NCI-H2107 treated with DMSO at 0.1 percent for 48 hours (cell line): ENCODE measurements around the gene UBR3.
"Not testable (repeated sequence)": the region's sequence is repeated elsewhere in the genome, so short reads cannot be mapped to it uniquely, and the experiment has no call there.

ENCODE experiments used
- DNase-seq: peaks from one replicate; lab custom pipeline; 2025; ENCODE audit not compliant: unreplicated experiment; lab: John Stamatoyannopoulos, UW

The UBR3 gene

GRCh38 chr2:169823996-169824372 is 3.3 kb upstream of the UBR3 start:
- peak; percentile 55 for DNase-seq

DNA sequence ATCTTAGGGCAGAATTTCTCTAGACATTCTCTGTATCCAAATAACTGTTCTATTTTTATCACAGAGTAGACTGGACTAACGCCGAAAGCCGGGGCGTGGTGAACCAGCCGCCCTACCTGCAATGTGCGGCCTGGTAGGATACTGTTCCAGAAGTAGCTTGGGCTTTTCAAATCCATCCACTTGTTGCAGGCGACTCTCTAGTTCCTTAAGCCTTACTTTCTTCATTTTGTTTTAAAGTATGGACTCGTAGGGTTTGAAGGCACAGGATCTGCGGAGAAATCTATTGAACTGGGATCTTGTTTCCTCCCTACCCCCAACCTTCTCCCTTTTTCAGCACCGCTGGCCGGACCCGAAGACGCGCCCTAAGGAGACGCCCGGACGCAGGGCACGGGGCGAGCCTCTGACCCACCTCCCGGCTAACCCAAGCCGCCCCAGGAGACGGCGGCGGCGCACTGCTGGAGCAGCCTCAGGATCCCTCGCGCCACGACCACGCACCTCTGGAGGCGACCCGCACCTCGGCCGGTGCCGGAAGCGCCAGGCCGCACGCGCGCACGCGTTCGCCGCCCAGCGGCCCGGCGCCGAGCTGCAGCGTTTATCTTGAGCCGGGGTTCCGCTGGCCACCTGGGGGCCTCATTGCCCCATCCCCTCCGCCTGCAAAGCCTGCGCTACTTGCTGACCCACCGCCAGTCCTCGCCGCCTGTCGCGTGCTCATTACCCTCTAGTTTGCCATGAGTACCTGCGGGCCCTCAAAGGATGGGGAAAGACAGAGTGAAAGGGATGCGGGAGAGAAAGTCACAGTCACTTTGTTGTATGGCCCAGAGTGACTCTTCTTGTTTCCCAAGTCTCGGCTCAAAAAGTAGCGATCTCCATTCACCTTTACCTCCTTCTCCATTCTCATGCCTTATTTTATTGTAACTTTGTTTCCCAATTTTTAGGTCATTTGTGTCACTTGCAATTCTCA is 2.6 kb upstream of the UBR3 start, which contains the start of gene METTL5:
Gene METTL5, minus strand, starts transcription at position 533 of the 961 bp plus-strand sequence. Its CDS starts 308 bp downstream, at position 225.
- DNase-seq: peak; percentile 55

DNA sequence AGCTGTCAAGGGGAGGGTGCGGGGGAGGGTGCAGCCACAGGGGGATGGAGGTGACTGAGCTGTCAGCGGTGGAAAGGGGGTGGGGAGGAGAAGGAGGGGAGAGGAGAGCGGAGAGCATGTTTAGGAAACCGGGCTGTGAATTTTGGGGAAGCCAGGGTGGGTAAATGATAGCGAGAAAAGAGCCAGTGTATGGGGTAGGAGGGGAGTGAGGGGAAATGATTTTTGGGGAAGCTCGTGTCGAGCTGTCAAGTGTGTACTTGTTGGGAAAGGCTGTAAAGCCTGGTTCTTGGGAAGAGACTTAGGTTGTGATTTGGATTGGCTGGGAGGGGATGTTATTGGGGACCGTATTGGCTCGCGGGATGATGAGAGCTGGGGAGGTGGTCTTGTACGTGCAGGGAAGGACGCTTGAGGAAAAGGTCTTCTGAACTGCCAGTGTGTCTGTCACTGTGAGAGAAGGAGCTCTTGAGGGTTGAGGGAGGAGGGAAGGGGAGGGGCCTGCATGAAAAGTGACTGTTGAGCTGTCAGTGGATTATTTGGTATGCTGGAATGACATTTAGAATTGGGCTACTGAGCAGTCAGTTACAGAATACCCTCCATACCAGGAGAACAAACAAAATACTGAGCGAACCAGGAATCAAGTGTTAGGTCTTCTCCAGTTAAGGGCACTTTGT is 1.0 kb downstream of the UBR3 start:
- DNase-seq: peak; percentile 44

DNA sequence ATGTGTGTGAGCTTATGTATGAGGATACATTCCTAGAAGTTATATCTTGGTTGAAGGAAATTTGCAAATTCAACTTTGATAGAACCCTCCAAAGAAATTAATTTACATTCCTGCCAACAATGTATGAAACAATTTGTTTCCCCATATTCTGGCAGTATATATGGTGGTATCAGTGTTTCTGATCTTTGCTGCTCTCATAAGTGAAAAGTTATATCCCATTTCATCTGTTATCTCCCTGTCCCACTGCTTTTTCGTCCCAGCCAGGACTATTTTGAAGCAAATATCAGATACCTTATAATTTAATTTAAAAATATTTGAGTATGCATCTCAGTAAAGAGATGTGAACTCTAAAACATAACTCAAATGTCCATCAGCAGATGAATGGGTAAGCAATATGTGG is 7.1 kb downstream of the UBR3 start:
- no peak for DNase-seq

- DNase-seq: no peak
These were observed 11.7 kb downstream of the UBR3 start for GRCh38 chr2:169838743-169839489.

GRCh38 chr2:169839954-169840746 is 12.9 kb downstream of the UBR3 start:
- no peak for DNase-seq

DNA sequence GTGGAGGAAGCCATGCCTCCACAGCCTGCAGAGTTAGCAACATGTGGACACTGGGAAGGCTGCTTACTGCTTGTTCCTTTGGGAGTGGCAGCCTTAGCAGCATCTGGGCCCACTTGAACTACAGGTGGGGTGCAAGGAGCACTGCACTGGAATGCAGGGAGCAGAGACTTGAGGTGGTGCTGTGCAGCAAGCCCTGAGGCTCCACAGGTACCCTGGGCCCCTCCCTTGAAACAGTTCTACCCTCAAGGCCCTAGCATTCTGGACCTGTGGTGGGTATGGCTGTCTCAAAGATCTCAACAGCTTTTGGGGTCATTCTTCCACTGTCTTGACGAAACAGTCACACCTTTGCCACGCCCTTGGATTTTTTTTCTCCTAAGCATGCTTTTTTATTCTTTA is 13.5 kb downstream of the UBR3 start:
- no peak for DNase-seq

DNA sequence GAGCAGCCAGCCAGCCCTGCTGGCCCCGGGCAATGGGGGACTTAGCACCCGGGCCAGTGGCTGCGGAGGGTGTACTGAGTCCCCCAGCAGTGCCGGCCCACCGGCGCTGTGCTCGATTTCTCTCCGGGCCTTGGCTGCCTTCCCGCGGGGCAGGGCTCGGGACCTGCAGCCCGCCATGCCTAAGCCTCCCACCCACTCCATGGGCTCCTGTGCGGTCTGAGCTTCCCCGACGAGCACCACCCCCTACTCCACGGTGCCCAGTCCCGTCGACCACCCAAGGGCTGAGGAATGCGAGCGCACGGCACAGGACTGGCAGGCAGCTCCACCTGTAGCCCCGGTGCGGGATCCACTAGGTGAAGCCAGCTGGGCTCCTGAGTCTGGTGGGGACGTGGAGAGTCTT is 14.4 kb downstream of the UBR3 start:
- not testable (repeated sequence) for DNase-seq

- DNase-seq: no peak
These were observed 17.8 kb downstream of the UBR3 start for GRCh38 chr2:169845016-169845415.

- DNase-seq: not testable (repeated sequence)
These were observed 21.9 kb downstream of the UBR3 start for GRCh38 chr2:169848959-169849693.

GRCh38 chr2:169849710-169850109 is 22.5 kb downstream of the UBR3 start:
- DNase-seq: no peak

- no peak for DNase-seq
These were observed 25.9 kb downstream of the UBR3 start for GRCh38 chr2:169853041-169853668.

DNA sequence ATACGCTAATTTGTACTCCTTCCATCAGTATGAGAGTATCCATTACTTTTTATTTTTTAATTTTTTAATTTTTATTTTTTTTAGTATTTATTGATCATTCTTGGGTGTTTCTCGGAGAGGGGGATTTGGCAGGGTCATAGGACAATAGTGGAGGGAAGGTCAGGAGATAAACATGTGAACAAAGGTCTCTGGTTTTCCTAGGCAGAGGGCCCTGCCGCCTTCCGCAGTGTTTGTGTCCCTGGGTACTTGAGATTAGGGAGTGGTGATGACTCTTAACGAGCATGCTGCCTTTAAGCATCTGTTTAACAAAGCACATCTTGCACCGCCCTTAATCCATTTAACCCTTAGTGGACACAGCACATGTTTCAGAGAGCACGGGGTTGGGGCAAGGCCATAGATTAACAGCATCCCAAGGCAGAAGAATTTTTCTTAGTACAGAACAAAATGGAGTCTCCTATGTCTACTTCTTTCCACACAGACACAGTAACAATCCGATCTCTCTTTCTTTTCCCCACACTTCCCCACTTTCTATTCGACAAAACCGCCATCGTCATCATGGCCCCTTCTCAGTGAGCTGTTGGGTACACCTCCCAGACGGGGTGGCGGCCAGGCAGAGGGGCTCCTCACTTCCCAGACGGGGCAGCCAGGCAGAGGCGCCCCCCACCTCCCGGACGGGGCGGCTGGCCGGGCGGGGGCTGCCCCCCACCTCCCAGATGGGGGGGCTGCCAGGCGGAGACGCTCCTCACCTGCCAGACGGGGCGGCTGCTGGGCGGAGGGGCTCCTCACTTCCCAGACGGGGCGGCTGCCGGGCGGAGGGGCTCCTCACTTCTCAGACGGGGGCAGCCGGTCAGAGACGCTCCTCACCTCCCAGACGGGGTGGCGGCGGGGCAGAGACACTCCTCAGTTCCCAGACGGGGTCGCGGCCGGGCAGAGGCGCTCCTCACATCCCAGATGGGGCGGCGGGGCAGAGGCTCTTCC is 28.3 kb downstream of the UBR3 start:
- not testable (repeated sequence) for DNase-seq

GRCh38 chr2:169859423-169859822 is 32.2 kb downstream of the UBR3 start:
- no peak for DNase-seq

GRCh38 chr2:169860149-169860548 is 32.9 kb downstream of the UBR3 start:
- DNase-seq: no peak

- DNase-seq: no peak
These were observed 35.6 kb downstream of the UBR3 start for GRCh38 chr2:169862816-169863215.

GRCh38 chr2:169865492-169865891 is 38.2 kb downstream of the UBR3 start:
- no peak for DNase-seq

DNA sequence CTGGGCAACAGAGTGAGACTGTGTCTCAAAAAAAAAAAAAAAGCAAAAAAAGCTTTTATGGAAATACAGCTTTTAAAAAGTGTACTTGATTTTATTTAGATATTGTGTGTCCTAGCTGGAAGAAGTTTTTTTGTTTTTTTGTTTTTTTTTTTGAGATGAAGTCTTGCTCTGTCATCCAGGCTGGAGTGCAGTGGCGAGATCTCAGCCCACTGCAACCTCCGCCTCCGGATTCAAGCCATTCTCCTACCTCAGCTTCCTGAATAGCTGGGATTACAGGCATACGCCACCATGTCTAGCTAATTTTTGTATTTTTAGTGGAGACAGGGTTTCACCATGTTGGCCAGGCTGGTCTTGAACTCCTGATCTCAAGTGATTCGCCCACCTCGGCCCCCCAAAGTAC is 39.0 kb downstream of the UBR3 start:
- DNase-seq: not testable (repeated sequence)
